GM12873 (cell line): ENCODE measurements around the gene MGLL.

ENCODE experiments used
- TF ChIP-seq, protein P1 (sequence below): IDR thresholded peaks from 2 replicates; pipeline ENCODE4 v1.5.1; 2012; ENCODE audit warnings: low read depth, mild to moderate bottlenecking, moderate library complexity, low read length, control low read depth; ENCODE audit not compliant: insufficient read depth; ENCODE audit errors: missing control alignments

The MGLL gene

DNA sequence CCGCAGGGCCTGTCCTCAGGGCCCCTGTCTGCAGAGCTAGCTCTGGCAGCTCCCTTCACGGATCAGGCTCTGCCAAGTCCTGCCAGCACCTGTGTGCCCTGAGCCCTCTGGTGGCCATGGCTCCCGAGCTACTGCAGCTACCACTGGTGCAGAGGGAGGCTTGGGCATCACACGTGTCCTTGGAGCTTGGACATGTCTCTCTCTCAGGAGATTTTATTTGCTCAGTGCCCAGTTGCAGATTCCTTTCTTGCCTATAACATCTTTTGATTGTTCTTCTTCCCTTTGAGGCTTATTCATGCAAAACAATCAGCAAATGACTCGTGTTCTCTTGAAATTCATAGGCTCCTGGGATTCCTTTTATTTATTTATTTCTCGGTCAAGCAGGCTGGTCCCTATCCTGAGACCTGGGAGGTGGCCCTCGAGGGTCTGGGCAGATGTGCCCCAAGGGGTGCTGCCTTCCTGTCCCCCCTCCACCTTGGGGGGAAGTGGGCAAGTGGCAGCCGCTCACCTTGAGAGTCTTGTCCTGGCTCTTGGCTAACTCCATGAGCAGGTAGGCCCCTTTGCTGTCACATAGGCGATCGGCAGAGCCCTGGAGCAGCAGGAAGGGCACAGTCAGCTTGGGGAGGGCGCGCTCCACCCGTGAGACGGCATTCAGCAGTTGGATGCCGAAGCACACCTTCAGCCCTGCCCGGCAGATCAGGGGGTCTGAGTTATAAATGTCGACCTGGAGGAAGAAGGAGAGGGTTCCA, 127.7 kb downstream of the MGLL start:
- TF ChIP-seq, protein P1, sequence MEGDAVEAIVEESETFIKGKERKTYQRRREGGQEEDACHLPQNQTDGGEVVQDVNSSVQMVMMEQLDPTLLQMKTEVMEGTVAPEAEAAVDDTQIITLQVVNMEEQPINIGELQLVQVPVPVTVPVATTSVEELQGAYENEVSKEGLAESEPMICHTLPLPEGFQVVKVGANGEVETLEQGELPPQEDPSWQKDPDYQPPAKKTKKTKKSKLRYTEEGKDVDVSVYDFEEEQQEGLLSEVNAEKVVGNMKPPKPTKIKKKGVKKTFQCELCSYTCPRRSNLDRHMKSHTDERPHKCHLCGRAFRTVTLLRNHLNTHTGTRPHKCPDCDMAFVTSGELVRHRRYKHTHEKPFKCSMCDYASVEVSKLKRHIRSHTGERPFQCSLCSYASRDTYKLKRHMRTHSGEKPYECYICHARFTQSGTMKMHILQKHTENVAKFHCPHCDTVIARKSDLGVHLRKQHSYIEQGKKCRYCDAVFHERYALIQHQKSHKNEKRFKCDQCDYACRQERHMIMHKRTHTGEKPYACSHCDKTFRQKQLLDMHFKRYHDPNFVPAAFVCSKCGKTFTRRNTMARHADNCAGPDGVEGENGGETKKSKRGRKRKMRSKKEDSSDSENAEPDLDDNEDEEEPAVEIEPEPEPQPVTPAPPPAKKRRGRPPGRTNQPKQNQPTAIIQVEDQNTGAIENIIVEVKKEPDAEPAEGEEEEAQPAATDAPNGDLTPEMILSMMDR: peak; percentile 39

DNA sequence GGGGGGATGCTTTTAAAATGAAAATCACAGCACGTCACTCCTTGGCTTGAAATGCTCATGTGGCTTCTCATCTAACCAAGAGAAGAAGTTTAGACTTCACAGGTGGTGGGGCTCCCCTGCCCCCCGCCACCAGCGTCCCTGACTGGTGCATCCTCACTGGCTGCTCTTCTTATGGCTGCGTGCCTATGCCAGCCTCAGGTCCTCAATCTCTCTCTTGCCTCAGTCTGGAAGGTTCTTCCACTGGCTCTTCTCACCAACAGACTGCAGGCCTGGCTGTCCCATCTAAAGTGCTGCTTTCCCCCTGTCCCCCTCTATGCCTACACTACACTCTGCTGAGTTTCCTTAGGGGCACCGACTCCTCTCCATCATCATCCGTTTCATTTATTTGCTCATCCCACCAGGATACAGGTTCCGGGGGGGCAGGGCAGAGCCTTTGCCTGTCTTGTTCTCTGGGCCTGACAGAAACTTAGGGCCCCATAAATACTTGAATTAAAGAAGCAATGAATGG, 128.9 kb downstream of the MGLL start:
- TF ChIP-seq, protein P1: no peak

DNA sequence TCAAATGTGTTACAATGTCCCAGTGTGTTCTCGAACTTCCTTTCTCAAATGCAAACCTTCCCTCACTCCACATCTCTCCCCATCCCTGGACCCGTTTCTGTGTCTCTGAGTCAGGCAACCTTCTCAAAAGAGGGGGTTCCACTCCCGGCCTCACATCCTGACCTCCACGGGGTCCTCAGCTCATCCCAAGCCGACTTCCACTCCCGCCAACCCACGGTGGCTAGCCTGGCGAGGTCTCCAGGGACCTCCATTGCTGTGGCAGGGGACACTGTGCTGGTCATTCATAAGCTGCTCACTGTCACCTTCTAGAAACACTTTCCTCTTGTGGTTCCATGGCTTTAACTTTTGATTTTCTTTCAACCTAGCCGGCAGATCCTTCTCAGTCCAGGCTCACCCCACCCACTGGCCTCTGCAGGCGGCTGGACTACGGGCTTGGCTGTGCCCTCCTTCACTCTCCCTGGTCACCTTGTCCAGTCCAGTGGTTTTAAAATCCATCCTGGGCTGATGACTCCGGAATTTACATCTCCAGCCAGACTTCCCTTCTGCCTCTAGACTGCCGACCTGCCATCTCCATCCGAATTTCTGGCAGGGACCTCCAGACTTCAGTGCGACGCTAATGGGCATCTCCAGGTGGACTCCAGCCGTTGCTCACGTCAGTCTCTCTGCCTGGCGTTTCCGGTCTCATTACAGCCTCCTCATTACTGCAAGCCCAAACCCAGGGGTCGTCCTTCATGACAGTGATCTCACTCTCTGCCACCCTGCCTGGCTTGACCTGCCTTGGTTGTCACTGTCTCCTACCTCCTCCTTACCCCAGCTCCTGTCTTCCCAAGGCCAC, 129.6 kb downstream of the MGLL start:
- TF ChIP-seq, protein P1: no peak

DNA sequence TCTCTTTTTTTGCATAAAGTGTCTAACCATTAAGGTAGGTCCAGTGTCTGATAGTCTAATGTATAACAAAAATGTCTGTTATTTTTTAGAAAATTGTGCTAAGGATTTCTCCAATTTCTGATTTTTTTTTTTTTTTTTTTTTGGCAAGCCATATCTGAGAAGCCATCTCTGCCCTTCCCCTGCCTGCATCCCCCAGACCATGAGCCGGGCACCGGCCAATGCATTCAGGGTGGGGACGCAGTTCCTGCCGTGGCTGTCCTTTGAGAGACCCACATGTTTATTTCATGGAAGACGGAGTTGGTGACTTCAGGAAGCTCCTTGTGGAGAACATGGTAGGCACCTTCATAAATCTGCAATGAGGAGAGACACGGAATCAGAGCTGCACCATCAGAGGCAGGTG, 130.3 kb downstream of the MGLL start:
- TF ChIP-seq, protein P1: no peak

DNA sequence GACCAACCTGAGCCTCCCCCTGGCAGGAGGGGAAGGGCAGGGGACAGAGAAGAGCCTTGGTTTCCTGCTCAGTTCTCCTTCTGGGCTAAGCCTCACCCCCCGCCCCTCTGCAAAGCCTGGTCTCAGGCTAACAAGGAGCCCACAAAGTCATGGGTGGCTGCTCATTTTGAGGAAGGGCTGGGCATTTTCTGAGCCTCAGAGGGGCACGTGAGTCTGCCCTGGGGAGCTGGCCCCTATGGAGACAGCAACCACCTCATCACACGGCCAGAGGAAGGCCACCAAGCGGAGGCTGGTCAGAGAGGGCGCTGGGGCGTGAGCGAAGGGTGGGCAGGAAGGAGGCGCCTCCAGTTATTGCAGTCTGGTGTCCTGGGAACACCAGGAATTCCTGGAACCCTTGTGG, 130.8 kb downstream of the MGLL start:
- TF ChIP-seq, protein P1: no peak

DNA sequence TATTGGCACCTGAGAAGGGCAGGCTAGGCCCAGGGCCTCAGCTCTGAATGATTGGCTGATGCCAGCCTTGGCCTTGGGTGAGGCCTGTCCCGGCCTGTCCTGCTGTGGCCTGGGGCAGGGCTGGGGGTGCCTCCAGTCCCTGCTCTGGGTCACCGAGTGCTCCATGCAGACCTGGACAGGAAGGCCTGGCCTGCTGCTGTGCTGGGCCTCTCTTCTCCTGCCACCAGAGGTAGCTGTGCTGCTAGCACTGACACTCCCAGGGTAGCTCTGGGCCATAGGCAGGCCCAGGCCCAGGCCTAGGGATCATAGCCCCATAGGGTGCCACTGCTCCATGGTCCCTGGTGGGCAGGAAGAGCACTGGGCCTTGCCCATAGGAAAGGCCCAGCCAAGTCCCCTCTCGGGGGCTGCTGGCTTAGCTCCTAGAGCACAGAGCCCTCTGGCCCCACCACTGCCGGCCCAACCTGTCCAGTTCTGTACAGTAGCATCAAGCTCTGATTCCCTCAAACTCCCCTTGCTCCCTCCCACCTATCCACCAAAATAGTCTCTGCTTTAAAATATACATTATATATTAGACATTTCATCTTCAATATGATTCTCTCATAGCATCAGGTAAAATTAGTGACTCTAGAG, 131.4 kb downstream of the MGLL start:
- TF ChIP-seq, protein P1: peak; percentile 59

DNA sequence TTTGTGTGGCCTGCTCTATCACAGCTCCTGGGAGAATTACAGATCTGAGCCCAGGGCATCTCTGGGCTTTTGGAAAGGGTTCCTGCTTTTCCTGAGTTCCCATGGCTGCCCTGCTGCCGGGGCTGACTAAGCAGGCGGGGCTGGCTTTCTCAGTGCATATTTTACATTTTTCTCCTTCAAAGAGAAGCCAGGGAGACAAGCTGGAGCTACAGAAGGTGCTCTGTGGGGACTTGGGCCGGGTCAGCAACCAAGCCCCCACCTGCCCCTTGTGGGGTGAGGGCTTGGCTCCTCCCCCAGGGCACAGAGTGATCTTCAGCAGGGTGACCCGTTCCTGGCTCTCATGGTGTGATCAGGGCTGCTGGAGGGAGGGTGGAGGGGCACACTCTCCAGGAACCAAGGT, 132.2 kb downstream of the MGLL start:
- TF ChIP-seq, protein P1: no peak
